Stimulated activated CD8-positive, alpha-beta memory T cell treated with anti-CD3 and anti-CD28 coated beads, Interleukin-2, amount 100 ng/mL, for 1 hour (primary cell): ENCODE results near the gene SBF2.

Experiments
- DNase-seq, 2 donors: peaks; one replicate each; pipeline ENCODE4 v3.0.0-alpha.2; 2020; ENCODE audit warnings: low read depth in 2 of 2

The SBF2 gene

GRCh38 chr11:9776203-9776602, 517.8 kb downstream of the SBF2 start:
- no peak for DNase-seq

GRCh38 chr11:9775398-9775779, 518.6 kb downstream of the SBF2 start:
- DNase-seq = no peak

- no peak for DNase-seq
These were observed 519.2 kb downstream of the SBF2 start for GRCh38 chr11:9774591-9775397.

- no peak for DNase-seq
These were observed 519.9 kb downstream of the SBF2 start for GRCh38 chr11:9774109-9774508.

- DNase-seq = no peak
These were observed 520.5 kb downstream of the SBF2 start for GRCh38 chr11:9773524-9773923.

- DNase-seq = no peak
These were observed 521.8 kb downstream of the SBF2 start for GRCh38 chr11:9772218-9772617.

GRCh38 chr11:9771071-9771511, 522.9 kb downstream of the SBF2 start:
- DNase-seq = no peak

GRCh38 chr11:9769621-9770020, 524.4 kb downstream of the SBF2 start:
- no peak for DNase-seq

GRCh38 chr11:9765320-9766101, 528.5 kb downstream of the SBF2 start:
- DNase-seq = no peak

- DNase-seq = no peak
These were observed 530.7 kb downstream of the SBF2 start for GRCh38 chr11:9763301-9763700.

- DNase-seq = no peak
These were observed 531.5 kb downstream of the SBF2 start for GRCh38 chr11:9762531-9762930.

GRCh38 chr11:9761441-9761945, 532.5 kb downstream of the SBF2 start:
- no peak for DNase-seq

- DNase-seq = no peak
These were observed 533.8 kb downstream of the SBF2 start for GRCh38 chr11:9760193-9760575.

- peak; percentile 71 to 80 for DNase-seq
These were observed 534.4 kb downstream of the SBF2 start for GRCh38 chr11:9759519-9760192.

- DNase-seq = no peak
These were observed 535.1 kb downstream of the SBF2 start for GRCh38 chr11:9758637-9759518.

- DNase-seq = peak; percentile 81 to 86
These were observed 536.0 kb downstream of the SBF2 start for GRCh38 chr11:9757809-9758636.

- DNase-seq = no peak
These were observed 537.1 kb downstream of the SBF2 start for GRCh38 chr11:9756878-9757277.

- no peak for DNase-seq
These were observed 537.6 kb downstream of the SBF2 start for GRCh38 chr11:9756461-9756860.

GRCh38 chr11:9755561-9756185, 538.3 kb downstream of the SBF2 start:
- DNase-seq = no peak

GRCh38 chr11:9754010-9754471, 540.0 kb downstream of the SBF2 start:
- no peak for DNase-seq
